HepG2 (cell line): ENCODE data around the gene PRRC2A. TPM values are rescaled to one million over a fixed set of nuclear protein-coding genes. Genes with fewer than 3 reads are reported as not detected.
A peak's percentile ranks its signal among the peaks of the same experiment; 100 is the strongest.

Experiments
- ETS1 ChIP-seq: sonication (generic); formaldehyde crosslinking; IDR thresholded peaks from 2 replicates; pipeline ENCODE4 v1.4.0; 2020; ENCODE audit warnings: missing genetic modification reagents
- KDM5A ChIP-seq: fragments of 200-600 bp; sonication (generic); IDR thresholded peaks from 2 replicates; pipeline ENCODE4 v1.7.0; 2018; ENCODE audit warnings: antibody characterized with exemption, mild to moderate bottlenecking, low read length, borderline replicate concordance
- LCORL ChIP-seq, 2 experiments: fragments of 450-650 bp in 1 of 2; sonication (generic) in 1 of 2; formaldehyde crosslinking in 1 of 2; IDR thresholded peaks; 2 replicates each; pipeline versions ENCODE4 v1.5.0 to v1.6.1; 2017 to 2020; ENCODE audit warnings: antibody characterized with exemption in 1 of 2, missing genetic modification reagents in 1 of 2
- PRDM15 ChIP-seq: sonication (generic); formaldehyde crosslinking; IDR thresholded peaks from 2 replicates; pipeline ENCODE4 v1.4.0; 2020; ENCODE audit warnings: missing genetic modification reagents
- RARG ChIP-seq: sonication (generic); formaldehyde crosslinking; IDR thresholded peaks from 2 replicates; pipeline ENCODE4 v1.4.0; 2020; ENCODE audit warnings: low read depth, mild to moderate bottlenecking, missing genetic modification reagents
- RBM39 ChIP-seq: fragments of 200-400 bp; formaldehyde crosslinking; IDR thresholded peaks from one replicate; pipeline ENCODE4 v1.6.1; 2018; ENCODE audit warnings: antibody characterized with exemption, mild to moderate bottlenecking, low read depth, low read length; ENCODE audit not compliant: poor library complexity, severe bottlenecking
- RXRB ChIP-seq: IDR thresholded peaks from 2 replicates; pipeline ENCODE4 v1.6.1; 2016; ENCODE audit warnings: borderline replicate concordance, missing genetic modification reagents, missing compliant biosample characterization
- ZNF713 ChIP-seq: sonication (generic); formaldehyde crosslinking; IDR thresholded peaks from 2 replicates; pipeline ENCODE4 v1.4.0; 2020; ENCODE audit warnings: mild to moderate bottlenecking, missing genetic modification reagents
- ZNF747 ChIP-seq: sonication (generic); formaldehyde crosslinking; IDR thresholded peaks from 2 replicates; pipeline ENCODE4 v1.8.1; 2023; ENCODE audit warnings: missing genetic modification reagents, mild to moderate bottlenecking, borderline replicate concordance
- ZZZ3 ChIP-seq: sonication (generic); formaldehyde crosslinking; IDR thresholded peaks from 2 replicates; pipeline ENCODE4 v1.4.0; 2020; ENCODE audit warnings: missing genetic modification reagents, mild to moderate bottlenecking, borderline replicate concordance
- polyA plus RNA-seq, 8 experiments: library from polyadenylated mRNA; depleted of rRNA in 3 of 8; stranded (reverse) in 7 of 8; unstranded in 1 of 8; fragments of >200 nt; fragmentation: Illumina TruSeq in 4 of 8; extraction: Trizol in 4 of 8; gene quantifications; 2 replicates each; pipeline versions ENCODE4 v1.2.1 to v1.2.3, GENCODE V29; 2011 to 2016; ENCODE audit warnings: low read depth in 4 of 8, missing spikeins in 1 of 8, mixed read lengths in 1 of 8; ENCODE audit not compliant: insufficient read depth in 1 of 8
- total RNA-seq, 5 experiments: library from RNA; depleted of rRNA; stranded (reverse); fragments of >200 nt; fragmentation: Illumina TruSeq; extraction: Trizol; gene quantifications; 2 replicates each; pipeline ENCODE4 v1.2.3, GENCODE V29; 2016; ENCODE audit warnings: low read depth in 1 of 5
- TF ChIP-seq, protein P1 (sequence below): sonication (generic); formaldehyde crosslinking; IDR thresholded peaks from 2 replicates; pipeline ENCODE4 v1.9.0; 2022; ENCODE audit warnings: missing genetic modification reagents, mild to moderate bottlenecking, borderline replicate concordance
- TF ChIP-seq, protein P2 (sequence below): sonication (generic); formaldehyde crosslinking; IDR thresholded peaks from 2 replicates; pipeline ENCODE4 v1.8.1; 2022; ENCODE audit warnings: low read depth, mild to moderate bottlenecking, missing genetic modification reagents
- TF ChIP-seq, protein P3 (sequence below): sonication (generic); formaldehyde crosslinking; IDR thresholded peaks from 2 replicates; pipeline ENCODE4 v1.8.0; 2022; ENCODE audit warnings: mild to moderate bottlenecking, missing genetic modification reagents

Gene PRRC2A
- total and polyA plus RNA-seq, 2 of the 13 experiments (the other 11 are each of a cell fraction or from before 2014, with no cell fraction given) = 38.9 to 47.4 TPM

DNA sequence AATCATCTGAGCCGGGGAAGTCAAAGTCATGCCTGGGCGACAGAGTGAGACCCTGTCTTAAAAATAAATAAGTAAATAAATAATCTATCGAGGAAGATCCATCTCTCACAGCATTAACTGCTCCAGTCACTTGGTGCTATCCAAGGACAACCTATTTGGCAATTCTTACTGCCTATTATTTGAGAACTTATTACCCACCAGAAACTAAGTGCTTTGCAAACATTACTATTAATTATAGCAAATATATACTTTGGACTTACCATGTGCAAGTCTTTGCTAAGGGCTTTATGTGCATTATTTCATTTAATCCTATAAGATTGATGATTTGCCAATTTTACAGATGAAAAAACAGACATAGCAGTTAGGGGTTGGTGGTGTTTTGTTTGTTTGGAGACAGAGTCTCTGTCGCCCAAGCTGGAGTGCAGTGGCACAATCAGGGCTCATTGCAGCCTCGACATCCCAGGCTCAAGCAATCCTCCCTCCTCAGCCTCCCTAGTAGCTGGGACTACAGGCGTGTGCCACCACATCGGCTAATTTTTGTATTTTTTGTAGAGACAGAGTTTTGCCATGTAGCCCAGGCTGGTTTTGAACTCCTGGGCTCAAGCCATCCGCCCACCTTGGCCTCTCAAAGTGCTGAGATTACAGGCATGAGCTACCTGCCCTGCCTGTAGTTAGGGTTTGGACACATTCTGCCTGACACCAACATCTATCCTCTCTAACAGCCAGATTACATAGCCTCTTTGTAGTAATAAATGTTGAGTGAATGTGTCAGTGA, 34.2 kb downstream of the PRRC2A start (continued):
- TF ChIP-seq ETS1 (CRISPR knock-in tag) = no peak
- TF ChIP-seq, protein P1, sequence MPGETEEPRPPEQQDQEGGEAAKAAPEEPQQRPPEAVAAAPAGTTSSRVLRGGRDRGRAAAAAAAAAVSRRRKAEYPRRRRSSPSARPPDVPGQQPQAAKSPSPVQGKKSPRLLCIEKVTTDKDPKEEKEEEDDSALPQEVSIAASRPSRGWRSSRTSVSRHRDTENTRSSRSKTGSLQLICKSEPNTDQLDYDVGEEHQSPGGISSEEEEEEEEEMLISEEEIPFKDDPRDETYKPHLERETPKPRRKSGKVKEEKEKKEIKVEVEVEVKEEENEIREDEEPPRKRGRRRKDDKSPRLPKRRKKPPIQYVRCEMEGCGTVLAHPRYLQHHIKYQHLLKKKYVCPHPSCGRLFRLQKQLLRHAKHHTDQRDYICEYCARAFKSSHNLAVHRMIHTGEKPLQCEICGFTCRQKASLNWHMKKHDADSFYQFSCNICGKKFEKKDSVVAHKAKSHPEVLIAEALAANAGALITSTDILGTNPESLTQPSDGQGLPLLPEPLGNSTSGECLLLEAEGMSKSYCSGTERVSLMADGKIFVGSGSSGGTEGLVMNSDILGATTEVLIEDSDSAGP (CRISPR knock-in tag) = no peak
- TF ChIP-seq ZNF747 (CRISPR knock-in tag) = no peak
- TF ChIP-seq RBM39 = no peak
- no peak for TF ChIP-seq ZNF713 (CRISPR knock-in tag)
- TF ChIP-seq RARG (CRISPR knock-in tag) = no peak
- TF ChIP-seq, protein P2, sequence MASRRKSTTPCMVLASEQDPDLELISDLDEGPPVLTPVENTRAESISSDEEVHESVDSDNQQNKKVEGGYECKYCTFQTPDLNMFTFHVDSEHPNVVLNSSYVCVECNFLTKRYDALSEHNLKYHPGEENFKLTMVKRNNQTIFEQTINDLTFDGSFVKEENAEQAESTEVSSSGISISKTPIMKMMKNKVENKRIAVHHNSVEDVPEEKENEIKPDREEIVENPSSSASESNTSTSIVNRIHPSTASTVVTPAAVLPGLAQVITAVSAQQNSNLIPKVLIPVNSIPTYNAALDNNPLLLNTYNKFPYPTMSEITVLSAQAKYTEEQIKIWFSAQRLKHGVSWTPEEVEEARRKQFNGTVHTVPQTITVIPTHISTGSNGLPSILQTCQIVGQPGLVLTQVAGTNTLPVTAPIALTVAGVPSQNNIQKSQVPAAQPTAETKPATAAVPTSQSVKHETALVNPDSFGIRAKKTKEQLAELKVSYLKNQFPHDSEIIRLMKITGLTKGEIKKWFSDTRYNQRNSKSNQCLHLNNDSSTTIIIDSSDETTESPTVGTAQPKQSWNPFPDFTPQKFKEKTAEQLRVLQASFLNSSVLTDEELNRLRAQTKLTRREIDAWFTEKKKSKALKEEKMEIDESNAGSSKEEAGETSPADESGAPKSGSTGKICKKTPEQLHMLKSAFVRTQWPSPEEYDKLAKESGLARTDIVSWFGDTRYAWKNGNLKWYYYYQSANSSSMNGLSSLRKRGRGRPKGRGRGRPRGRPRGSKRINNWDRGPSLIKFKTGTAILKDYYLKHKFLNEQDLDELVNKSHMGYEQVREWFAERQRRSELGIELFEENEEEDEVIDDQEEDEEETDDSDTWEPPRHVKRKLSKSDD (CRISPR knock-in tag) = no peak
- TF ChIP-seq KDM5A = no peak
- TF ChIP-seq ZZZ3 (CRISPR knock-in tag) = no peak
- TF ChIP-seq PRDM15 = no peak
- TF ChIP-seq, protein P3, sequence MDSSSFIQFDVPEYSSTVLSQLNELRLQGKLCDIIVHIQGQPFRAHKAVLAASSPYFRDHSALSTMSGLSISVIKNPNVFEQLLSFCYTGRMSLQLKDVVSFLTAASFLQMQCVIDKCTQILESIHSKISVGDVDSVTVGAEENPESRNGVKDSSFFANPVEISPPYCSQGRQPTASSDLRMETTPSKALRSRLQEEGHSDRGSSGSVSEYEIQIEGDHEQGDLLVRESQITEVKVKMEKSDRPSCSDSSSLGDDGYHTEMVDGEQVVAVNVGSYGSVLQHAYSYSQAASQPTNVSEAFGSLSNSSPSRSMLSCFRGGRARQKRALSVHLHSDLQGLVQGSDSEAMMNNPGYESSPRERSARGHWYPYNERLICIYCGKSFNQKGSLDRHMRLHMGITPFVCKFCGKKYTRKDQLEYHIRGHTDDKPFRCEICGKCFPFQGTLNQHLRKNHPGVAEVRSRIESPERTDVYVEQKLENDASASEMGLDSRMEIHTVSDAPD (CRISPR knock-in tag) = no peak
- TF ChIP-seq LCORL (IDR thresholded peaks at IDR 0.05) = no peak
- no peak for TF ChIP-seq LCORL (CRISPR knock-in tag; IDR thresholded peaks at IDR 0.05)
- TF ChIP-seq RXRB (CRISPR knock-in tag) = 0 out of 2 replicates have a peak, but pooled peaks have one; percentile 12
